Gastrocnemius medialis (tissue), 4 donors: Measurements from ENCODE around the gene UNC5CL.

Source experiments
- POLR2A ChIP-seq, 2 donors: fragments of 450-650 bp; IDR thresholded peaks; one replicate each; pipeline ENCODE4 v1.6.1; 2017; ENCODE audit warnings: antibody characterized with exemption in 2 of 2, mild to moderate bottlenecking in 2 of 2, moderate library complexity in 2 of 2
- TF ChIP-seq, protein P1 (sequence below), 5 experiments: fragments of 450-650 bp in 3 of 5; fragments of 200-600 bp in 2 of 5; sonication (generic) in 2 of 5; IDR thresholded peaks in 4 of 5; conservative IDR thresholded peaks in 1 of 5; 1 replicate in 4 of 5; 2 replicates in 1 of 5; pipeline ENCODE4 v1.5.1; 2016 to 2019; ENCODE audit warnings: antibody characterized with exemption in 5 of 5, mild to moderate bottlenecking in 3 of 5, moderate library complexity in 3 of 5

DNA sequence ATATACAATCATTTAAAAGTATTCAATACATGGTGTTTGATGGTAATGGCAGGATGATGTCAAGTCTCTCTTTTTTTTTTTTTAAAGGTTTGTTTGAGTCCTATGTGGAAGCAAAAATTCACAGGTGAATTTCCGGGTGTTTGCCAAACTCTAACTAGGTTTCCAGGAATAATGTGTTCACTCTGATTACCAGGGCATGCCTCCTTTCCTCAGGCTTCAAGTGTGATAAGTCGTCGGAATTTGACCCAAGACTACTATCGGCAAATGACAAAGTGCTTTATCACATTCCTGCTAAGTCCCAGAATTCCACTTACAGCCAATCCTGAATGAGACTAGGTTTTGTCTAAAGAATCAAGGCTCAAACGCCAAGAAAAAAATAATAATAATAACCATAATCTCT, 25.8 kb upstream of the UNC5CL start:
- no peak for TF ChIP-seq POLR2A (IDR thresholded peaks at IDR 0.05)
- TF ChIP-seq, protein P1, sequence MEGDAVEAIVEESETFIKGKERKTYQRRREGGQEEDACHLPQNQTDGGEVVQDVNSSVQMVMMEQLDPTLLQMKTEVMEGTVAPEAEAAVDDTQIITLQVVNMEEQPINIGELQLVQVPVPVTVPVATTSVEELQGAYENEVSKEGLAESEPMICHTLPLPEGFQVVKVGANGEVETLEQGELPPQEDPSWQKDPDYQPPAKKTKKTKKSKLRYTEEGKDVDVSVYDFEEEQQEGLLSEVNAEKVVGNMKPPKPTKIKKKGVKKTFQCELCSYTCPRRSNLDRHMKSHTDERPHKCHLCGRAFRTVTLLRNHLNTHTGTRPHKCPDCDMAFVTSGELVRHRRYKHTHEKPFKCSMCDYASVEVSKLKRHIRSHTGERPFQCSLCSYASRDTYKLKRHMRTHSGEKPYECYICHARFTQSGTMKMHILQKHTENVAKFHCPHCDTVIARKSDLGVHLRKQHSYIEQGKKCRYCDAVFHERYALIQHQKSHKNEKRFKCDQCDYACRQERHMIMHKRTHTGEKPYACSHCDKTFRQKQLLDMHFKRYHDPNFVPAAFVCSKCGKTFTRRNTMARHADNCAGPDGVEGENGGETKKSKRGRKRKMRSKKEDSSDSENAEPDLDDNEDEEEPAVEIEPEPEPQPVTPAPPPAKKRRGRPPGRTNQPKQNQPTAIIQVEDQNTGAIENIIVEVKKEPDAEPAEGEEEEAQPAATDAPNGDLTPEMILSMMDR (IDR thresholded peaks at IDR 0.05 in 4 of 5, conservative IDR thresholded peaks at IDR 0.05 in 1 of 5): no peak
